H1 (cell line): ENCODE results near the gene DIAPH1. TPM values are rescaled to one million over a fixed set of nuclear protein-coding genes. Genes with fewer than 3 reads are reported as not detected.

ENCODE experiments used
- ATF2 ChIP-seq: IDR thresholded peaks from 2 replicates; pipeline ENCODE4 v1.6.1; 2012; ENCODE audit warnings: low read length, inconsistent platforms
- CBX5 ChIP-seq: fragments of 300-800, 300-1000 bp; sonication (generic); IDR thresholded peaks from 2 replicates; pipeline ENCODE4 v1.7.1; 2016; ENCODE audit warnings: antibody characterized with exemption, low read length, low read depth
- CBX8 ChIP-seq: fragments of 300-800, 300-1000 bp; sonication (generic); IDR thresholded peaks from 2 replicates; pipeline ENCODE4 v1.7.1; 2016; ENCODE audit warnings: low read depth, low read length, borderline replicate concordance
- CHD1 ChIP-seq: IDR thresholded peaks from 2 replicates; pipeline ENCODE4 v1.6.1; 2012; ENCODE audit warnings: low read depth, low read length, improper control_type of control experiment
- CTBP2 ChIP-seq: IDR thresholded peaks from 2 replicates; pipeline ENCODE4 v1.7.0; 2011; ENCODE audit warnings: borderline replicate concordance, mild to moderate bottlenecking, moderate library complexity, mixed read lengths, low read length; ENCODE audit not compliant: insufficient read depth, insufficient read length
- EZH2 ChIP-seq: fragments of 200-600 bp; sonication (generic); IDR thresholded peaks from 2 replicates; pipeline ENCODE4 v1.7.1; 2012; ENCODE audit warnings: low read depth, mild to moderate bottlenecking, moderate library complexity, low read length, inconsistent platforms; ENCODE audit not compliant: severe bottlenecking
- HDAC6 ChIP-seq: IDR thresholded peaks from one replicate; pipeline ENCODE4 v1.7.1; 2012; ENCODE audit warnings: low read depth, mild to moderate bottlenecking, inconsistent platforms, low read length, moderate library complexity
- JUN ChIP-seq: IDR thresholded peaks from 2 replicates; pipeline ENCODE4 v1.6.1; 2011; ENCODE audit warnings: low read depth, mild to moderate bottlenecking, improper control_type of control experiment, low read length
- NANOG ChIP-seq: IDR thresholded peaks from 2 replicates; pipeline ENCODE4 v1.6.1; 2011; ENCODE audit warnings: low read length, low read depth, mild to moderate bottlenecking, inconsistent platforms; ENCODE audit not compliant: insufficient read depth, poor library complexity, severe bottlenecking
- NRF1 ChIP-seq: IDR thresholded peaks from 2 replicates; pipeline ENCODE4 v1.6.1; 2011; ENCODE audit warnings: mild to moderate bottlenecking, low read depth, low read length, improper control_type of control experiment
- POLR2AphosphoS5 ChIP-seq: IDR thresholded peaks from 2 replicates; pipeline ENCODE4 v1.6.1; 2011; ENCODE audit warnings: low read depth, low read length
- POU5F1 ChIP-seq: IDR thresholded peaks from 2 replicates; pipeline ENCODE4 v1.6.1; 2011; ENCODE audit warnings: low read depth, mild to moderate bottlenecking, low read length, moderate library complexity
- RBBP5 ChIP-seq: IDR thresholded peaks from 2 replicates; pipeline ENCODE4 v1.7.1; 2012; ENCODE audit warnings: low read depth, mild to moderate bottlenecking, inconsistent platforms, low read length, moderate library complexity, borderline replicate concordance
- RNF2 ChIP-seq: fragments of 200-900, 300-1000 bp; sonication (generic); IDR thresholded peaks from 2 replicates; pipeline ENCODE4 v1.7.1; 2016; ENCODE audit warnings: borderline replicate concordance, low read depth, mild to moderate bottlenecking, antibody characterized with exemption, low read length; ENCODE audit not compliant: poor library complexity, severe bottlenecking; ENCODE audit errors: missing control alignments
- SIN3A ChIP-seq, 2 experiments: IDR thresholded peaks in 1 of 2; conservative IDR thresholded peaks in 1 of 2; 2 replicates each; pipeline ENCODE4 v1.6.1; 2011 to 2012; ENCODE audit warnings: low read length in 2 of 2, improper control_type of control experiment in 1 of 2, low read depth in 1 of 2, mild to moderate bottlenecking in 1 of 2
- SP4 ChIP-seq: IDR thresholded peaks from 2 replicates; pipeline ENCODE4 v1.6.1; 2012; ENCODE audit warnings: low read length, inconsistent platforms
- SRF ChIP-seq: IDR thresholded peaks from 2 replicates; pipeline ENCODE4 v1.6.1; 2011; ENCODE audit warnings: mild to moderate bottlenecking, low read depth, low read length, moderate library complexity
- TAF7 ChIP-seq: optimal IDR thresholded peaks from 2 replicates; pipeline ENCODE3; 2011; ENCODE audit warnings: low read depth, mild to moderate bottlenecking, inconsistent platforms, low read length, moderate library complexity, borderline replicate concordance
- TCF12 ChIP-seq: IDR thresholded peaks from 2 replicates; pipeline ENCODE4 v1.6.1; 2011; ENCODE audit warnings: low read depth, mild to moderate bottlenecking, low read length
- ZNF274 ChIP-seq: IDR thresholded peaks from 2 replicates; pipeline ENCODE4 v1.7.0; 2012; ENCODE audit warnings: low read length, borderline replicate concordance; ENCODE audit errors: extremely low read depth
- polyA plus RNA-seq, 7 experiments: library from polyadenylated mRNA; depleted of rRNA in 3 of 7; stranded (reverse) in 5 of 7; unstranded in 2 of 7; fragments of >200 nt in 5 of 7; fragments of 200-250 nt in 2 of 7; gene quantifications; 1 replicate in 5 of 7; 2 replicates in 1 of 7; 4 replicates in 1 of 7; pipeline versions ENCODE4 v1.2.1 to v1.2.3, GENCODE V29; 2011 to 2013; ENCODE audit warnings: missing spikeins in 2 of 7, mixed read lengths in 2 of 7
- total RNA-seq: library from RNA; stranded (reverse); fragmentation: NEBNext Ultra II Directional; extraction: Animal tissue kit (Norgen Biotek cat#: 25700); gene quantifications from 2 replicates; pipeline ENCODE4 v1.2.1, GENCODE V29; 2021

The DIAPH1 gene
- total and polyA plus RNA-seq, 2 of the 8 experiments (the other 6 are each of a cell fraction or from before 2014, with no cell fraction given): 61.2 to 114 TPM

GRCh38 chr5:141513627-141514329 lies 105.0 kb downstream of the DIAPH1 start (continued):
- no peak for TF ChIP-seq TAF7
- TF ChIP-seq RNF2: no peak
- TF ChIP-seq RBBP5: no peak
- TF ChIP-seq SP4: peak; percentile 59; the same call in 1 of the 2 replicates
- TF ChIP-seq POU5F1: no peak
- TF ChIP-seq CBX8: no peak
- TF ChIP-seq TCF12: no peak
- no peak for TF ChIP-seq JUN
- no peak for TF ChIP-seq NRF1
- TF ChIP-seq ZNF274: no peak
- 0 out of 2 replicates have a peak, but pooled peaks have one; percentile 16 for TF ChIP-seq ATF2
- TF ChIP-seq EZH2: no peak
- 0 out of 4 replicates have a peak, but pooled peaks of 1 of the 2 experiments have one; percentile 58 for TF ChIP-seq SIN3A (conservative IDR thresholded peaks at IDR 0.05 in 1 of 2, IDR thresholded peaks at IDR 0.05 in 1 of 2; ENCODE audit: low read depth in 1 of 2, low read length in 2 of 2)
- TF ChIP-seq POLR2AphosphoS5: no peak; the same call in none of the 2 replicates
- no peak for TF ChIP-seq CBX5
- no peak for TF ChIP-seq HDAC6
- no peak for TF ChIP-seq CHD1
- TF ChIP-seq SRF: no peak
- TF ChIP-seq NANOG: no peak
- peak; percentile 20 for TF ChIP-seq CTBP2
